Omental fat pad (tissue), 4 donors: ENCODE data around the gene PASK. TPM values are rescaled to one million over a fixed set of nuclear protein-coding genes. Genes with fewer than 3 reads are reported as not detected.
A peak's percentile ranks its signal among the peaks of the same experiment; 100 is the strongest.

Experiments used
- ATAC-seq: fragments of 150-250 bp; one replicate; pipeline ENCODE4 v1.9.1; 2016; ENCODE audit warnings: mild to moderate bottlenecking, moderate library complexity; ENCODE audit not compliant: low FRiP score
- DNase-seq: peaks from one replicate; pipeline ENCODE4 v3.0.0-alpha.2; 2019; ENCODE audit warnings: low spot score
- CTCF ChIP-seq, 3 donors: fragments of 450-650 bp; IDR thresholded peaks; one replicate each; pipeline ENCODE4 v1.5.1; 2016 to 2017; ENCODE audit warnings: antibody characterized with exemption in 3 of 3, mild to moderate bottlenecking in 3 of 3, moderate library complexity in 2 of 3
- total RNA-seq, 4 donors: library from RNA; depleted of rRNA; stranded (reverse); fragments of >200 nt; gene quantifications; one replicate each; pipeline ENCODE4 v1.1.0, GENCODE V29; 2016

The PASK gene
- total RNA-seq, 4 donors from 2014 or later: 2.1 to 7.3 (median 6.1) TPM

DNA sequence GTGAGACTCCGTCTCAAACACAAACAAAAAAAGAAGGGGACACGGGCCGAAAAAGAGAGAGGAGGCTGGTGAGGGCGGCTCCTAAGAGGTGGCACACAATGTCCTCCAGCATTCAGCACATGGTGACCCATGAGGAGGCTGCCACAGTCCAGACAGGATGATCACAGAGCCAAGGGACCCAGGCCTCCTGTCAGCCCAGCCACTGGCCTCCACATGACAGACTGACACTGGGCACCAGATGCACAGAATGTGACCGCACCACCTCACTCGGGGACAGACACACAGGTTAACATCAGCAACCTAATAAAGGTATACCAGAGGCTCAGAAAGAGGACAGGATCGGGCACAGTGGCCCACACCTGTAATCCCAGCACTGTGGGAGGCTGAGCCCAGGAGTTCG is 21.0 kb downstream of the PASK start:
- DNase-seq (no peak), ATAC-seq (no peak)
- no peak for TF ChIP-seq CTCF (IDR thresholded peaks at IDR 0.05)

- ATAC-seq: no peak
- no peak for TF ChIP-seq CTCF (IDR thresholded peaks at IDR 0.05)
- DNase-seq: no peak
Measured at GRCh38 chr2:241126771-241127202, 22.5 kb downstream of the PASK start.

- TF ChIP-seq CTCF (IDR thresholded peaks at IDR 0.05): no peak
- ATAC-seq (no peak), DNase-seq (no peak)
Measured at GRCh38 chr2:241126201-241126611, 23.1 kb downstream of the PASK start.

GRCh38 chr2:241125626-241126025 is 23.6 kb downstream of the PASK start:
- TF ChIP-seq CTCF (IDR thresholded peaks at IDR 0.05): no peak
- DNase-seq (no peak), ATAC-seq (no peak)

DNA sequence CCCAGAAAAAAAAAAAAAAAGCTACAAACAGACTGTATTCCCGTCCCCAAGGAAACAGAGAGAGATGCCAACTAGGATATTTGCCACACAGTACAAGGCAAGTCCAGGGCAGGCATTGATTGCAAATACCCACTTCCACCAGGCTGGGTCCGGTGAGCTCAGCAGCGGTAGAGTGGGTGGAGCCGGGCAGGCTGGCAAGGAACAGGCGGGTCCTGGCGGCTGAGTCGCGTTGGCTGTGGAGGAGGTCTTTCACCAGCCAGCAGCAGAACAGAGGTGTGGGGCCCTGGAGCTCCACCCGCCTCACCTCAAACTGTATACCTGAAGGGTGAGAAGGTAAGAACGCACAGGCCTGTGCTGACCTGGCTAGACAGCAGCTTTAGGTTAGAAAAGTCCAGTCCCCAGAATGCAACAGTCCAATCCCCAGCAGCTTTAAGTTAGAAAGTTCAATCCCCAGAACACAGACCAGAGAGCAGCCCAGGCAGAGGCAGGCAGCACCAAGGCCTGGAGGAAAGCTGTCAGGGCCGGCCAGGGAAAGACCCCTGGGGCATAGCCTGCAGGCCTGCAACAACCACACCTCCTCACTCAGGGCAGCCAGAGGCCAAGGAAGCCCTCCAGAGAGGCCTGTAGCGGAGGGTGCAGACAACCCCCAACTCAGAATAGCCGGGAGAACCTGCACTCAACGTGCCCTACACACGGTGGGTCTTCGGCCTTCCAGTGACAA is 25.3 kb downstream of the PASK start:
- ATAC-seq (peak; percentile 47), DNase-seq (no peak)
- TF ChIP-seq CTCF (IDR thresholded peaks at IDR 0.05): no peak

DNA sequence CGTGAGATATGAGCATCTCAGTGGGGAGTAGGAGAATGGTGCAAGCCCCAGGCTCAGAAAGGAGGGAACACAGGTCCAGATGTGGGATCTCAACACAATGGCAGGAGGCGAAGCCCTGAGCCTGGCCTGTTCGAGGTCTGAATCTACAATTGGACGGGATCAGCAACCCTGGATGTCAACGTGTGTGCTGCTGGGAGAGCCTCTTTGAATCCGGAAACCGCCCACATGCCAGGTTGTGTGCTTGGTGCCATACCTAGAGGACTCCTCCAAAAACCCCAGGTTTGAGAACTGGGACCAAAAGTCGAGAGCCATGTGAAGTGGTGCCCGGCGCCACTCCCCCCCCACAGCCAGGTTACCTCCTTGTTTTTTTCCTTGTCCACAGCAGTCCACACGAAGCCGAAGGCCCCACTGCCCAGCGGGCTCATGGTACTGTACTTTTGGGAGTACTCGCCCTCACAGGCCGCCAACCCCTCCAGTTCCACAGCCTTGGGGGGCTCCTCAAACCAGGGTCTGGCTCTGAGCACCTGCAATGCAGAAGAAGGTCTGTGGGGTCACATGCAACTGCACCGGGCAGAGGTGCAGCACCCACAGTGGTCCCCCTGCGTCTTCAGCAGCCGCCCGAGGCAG is 26.8 kb downstream of the PASK start:
- TF ChIP-seq CTCF (IDR thresholded peaks at IDR 0.05): no peak
- ATAC-seq (no peak), DNase-seq (no peak)

DNA sequence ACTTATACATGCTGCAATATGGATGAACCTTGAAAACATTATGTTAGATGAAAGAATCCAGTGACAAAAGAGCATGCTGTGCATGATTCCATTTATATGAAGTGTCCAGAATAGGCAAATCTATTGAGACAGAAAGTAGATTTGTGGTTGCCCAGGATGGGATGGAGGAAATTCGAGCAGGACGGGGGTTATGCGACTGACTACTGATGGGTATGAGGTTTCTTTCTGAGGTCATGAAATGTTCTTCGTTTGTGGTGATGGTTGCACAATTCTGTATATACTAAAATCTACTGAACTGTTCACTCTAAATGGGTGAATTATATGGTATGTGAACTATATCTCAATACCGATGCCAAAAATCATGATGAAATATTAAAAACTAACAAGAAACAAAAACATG is 28.3 kb downstream of the PASK start:
- no peak for ATAC-seq
- no peak for TF ChIP-seq CTCF (IDR thresholded peaks at IDR 0.05)

More for the DNA sequence above, 28.3 kb downstream of the PASK start:
- DNase-seq: no peak
